SHP77 treated with DMSO at 0.1 percent for 48 hours (cell line): ENCODE measurements around the gene PPP2R2C.

Experiments
- DNase-seq: peaks from one replicate; lab custom pipeline; 2025; lab: John Stamatoyannopoulos, UW

Gene PPP2R2C

DNA sequence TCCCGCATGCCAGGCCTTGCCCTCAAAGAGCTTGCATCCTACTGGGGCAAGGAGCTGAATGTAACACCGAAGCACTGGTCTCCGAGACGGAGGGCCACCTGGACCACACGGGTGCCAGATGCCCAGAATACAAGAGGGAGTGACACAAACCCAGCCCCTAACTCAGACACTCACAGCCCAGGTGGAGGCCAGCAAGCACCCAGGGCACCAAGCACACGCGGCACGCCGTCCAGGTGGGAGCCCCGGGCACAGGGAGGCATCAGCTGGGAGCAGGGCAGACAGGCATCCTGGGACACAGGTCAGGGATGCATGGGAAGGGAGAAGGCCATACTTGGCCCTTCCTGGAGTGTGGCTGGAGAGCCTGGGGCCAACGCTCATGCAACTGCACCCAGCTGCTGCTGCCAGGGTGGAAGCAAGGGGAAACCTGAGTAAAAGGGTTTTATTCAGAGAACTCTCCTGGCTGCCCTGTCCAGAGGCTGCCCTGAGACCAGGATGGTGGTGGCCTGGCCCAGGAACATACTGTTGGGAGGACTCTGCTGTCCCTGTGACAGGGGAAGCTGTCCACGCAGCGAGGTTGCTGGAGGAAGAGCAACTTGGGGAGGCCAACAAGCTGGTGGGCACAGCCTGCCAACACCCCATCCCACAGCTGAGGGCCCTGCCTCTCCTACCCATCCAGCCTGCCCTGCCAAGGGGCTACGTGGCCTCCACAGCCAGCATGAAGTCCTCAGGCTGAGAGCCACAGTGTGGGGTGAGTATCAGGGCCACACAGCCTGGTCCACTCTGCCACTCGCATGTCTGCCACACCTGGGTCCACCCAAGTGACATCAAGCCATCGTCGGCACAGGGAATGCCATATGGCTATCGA lies 22.2 kb upstream of the PPP2R2C start:
- DNase-seq, result no peak

DNA sequence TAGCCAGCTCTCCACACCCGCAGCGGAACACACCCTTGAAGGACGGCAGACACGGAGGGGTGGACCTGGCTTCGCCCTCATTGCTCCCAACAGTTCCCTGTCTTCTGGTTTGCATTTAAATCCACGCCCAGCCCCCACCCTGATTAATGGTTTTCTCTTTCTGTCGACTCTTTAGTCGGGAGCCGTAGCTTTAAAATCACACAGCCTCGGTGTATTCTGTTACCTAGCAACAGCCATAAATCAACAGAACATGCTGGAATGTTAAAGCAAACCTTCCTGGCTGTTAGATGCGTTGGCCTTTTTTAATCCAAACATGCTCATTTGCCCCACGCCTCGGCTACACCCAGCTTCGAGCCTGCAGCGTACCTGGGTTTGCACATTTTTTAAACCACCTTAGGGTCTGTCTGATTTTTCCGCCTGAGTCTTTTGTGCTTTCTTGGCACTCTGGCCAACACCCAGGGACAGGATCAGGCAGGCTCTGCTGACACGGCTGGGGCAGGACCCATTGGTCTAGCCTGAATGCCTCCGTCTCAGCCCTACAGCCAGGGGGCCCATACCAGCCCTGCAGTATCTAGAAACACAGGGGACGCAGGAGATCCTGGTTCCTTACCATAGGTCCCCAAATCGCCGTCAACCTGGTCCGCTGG lies 21.4 kb upstream of the PPP2R2C start:
- no peak for DNase-seq

DNA sequence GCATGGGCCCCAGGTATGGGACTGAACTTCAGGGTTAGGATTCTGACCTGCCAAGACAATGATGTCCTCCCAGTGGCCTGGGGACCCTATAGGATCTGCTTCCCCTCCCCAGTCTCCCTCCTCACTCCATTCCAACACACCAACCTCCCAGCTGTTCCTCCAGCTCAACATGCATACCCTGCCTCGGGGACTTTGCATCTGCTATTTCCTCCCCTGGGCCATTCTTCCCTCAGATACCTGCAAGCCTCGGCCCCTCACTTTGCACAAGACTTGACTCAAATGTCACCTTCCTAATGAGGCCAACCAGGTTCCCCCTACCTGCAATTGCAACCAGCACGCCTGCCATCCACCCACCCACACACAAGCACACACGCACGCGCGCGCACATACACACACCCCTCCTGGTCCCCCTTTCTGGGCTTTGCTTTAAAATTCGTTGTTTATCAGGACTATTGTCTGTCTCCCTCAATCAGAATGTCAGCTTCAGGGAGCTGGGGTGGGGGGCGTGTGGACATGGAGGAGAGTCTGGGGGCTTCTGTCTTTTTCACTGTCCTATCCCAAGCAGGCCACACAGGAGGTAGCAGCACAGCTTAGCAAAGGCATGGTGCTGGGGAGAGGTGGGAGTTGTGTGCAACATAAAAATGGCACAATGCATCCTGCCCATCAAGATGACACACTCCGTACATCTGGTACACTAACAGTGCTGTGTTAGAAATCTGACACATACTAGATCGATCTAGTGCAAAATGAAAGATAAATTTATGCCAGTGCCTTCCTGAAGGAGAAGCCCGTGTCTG lies 20.6 kb upstream of the PPP2R2C start:
- no peak for DNase-seq

DNA sequence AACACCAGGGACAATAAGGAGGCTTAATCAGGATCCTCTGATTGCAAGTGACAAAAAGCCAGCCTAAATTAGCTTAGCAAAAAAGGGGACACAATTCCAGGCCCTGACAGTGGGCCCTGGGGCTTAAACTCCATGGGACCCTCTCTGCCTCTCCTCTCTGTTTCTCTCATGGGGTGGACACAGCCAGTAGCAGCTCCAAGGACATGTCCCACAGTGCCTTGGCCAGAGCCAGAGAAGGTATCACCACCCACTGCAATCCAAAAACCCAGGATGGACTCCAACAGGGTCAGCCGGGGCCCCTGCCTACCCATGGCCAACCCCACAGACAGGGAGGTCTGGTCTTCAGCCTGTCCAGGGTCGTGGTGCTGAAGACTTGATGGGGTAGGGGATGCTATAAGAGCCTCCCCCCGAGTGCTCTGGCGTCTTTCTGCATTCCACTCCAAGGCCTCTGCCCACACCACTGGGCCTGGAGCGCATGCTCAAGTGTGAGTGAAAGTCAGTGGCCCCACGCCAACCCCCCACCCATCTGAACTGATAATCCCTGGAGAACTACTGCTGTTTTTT lies 19.7 kb upstream of the PPP2R2C start:
- no peak for DNase-seq

DNA sequence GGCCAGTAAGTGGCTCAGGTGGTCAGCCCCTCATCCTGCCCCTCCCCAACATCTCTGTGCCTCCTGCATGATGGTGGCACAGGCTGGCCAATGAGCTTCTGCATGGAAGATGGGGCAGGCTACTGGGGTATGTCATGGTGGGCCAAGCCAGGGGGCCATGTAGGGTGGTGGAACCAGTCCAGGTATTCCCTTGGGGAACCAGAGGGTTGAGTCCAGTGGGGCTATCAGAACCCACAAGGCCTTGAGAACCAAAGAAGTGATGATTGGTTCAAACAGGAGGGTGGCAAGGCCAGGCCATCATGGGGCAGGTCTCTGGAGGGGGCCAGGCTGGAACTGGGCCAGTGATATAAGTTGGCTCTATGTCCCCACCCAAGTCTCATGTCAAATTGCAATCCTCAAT lies 18.8 kb upstream of the PPP2R2C start:
- no peak for DNase-seq

DNA sequence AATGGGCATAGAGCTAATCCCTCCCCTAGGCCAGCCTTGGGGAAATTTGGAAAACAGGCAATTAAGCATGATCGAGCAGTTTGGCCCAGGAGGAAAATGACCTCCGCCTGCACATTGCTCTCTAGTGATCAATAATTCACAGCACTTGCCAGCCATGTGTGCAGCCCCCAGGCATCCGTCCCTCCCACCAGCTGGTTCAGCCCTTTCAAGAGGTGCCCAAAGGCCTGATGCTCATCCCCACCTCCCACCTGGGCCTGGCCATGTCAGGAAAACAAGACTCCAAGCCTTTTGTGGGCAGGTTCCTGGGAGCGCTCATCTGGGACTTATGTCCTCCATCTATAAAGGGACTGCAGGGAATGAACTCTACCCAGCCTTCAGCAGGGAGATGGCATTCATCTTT lies 17.5 kb upstream of the PPP2R2C start:
- DNase-seq, result no peak

DNA sequence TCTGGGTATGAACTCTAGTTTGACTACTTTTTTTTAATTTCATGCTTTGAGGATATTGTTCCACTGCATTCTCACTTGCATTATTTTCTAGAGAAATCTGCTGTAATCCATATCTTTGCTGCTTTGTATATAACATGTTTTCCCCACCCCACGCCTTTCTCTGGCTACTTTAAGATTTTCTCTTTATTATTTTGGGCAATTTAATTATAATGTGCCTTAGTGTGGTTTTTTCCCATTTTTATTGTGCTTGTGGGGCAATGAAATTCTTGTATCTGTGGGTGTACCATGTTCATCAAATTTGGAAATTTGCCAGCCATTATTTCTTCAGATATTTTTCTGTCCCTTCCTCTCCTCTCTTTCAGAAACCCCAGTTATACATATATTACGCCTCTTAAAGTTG lies 15.1 kb upstream of the PPP2R2C start:
- no peak for DNase-seq

DNA sequence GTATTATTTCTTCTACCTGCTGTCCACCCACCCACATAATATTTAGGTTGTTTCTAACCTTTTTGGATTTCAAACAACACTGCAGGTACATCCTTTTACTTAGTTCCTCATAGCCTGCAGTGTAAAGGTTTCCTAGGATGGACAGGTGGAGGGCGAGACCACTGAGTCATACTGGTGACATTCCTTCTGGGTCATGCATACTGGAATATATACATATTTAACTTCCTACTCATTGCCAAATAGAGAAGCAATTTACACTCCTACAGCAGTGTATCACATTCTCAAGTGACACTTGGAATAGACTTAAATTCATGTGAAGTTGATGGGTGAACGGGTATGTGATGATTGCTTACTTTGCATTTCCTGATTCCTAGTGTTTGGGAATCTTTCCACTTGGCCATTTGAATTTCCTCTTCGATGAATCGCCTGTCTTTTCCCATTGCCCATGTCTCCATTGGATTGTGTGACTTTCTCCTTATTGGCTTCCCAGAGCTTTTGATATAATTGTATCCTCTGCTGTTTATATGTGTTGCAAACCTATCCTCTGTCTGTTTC lies 8.2 kb upstream of the PPP2R2C start:
- no peak for DNase-seq

DNA sequence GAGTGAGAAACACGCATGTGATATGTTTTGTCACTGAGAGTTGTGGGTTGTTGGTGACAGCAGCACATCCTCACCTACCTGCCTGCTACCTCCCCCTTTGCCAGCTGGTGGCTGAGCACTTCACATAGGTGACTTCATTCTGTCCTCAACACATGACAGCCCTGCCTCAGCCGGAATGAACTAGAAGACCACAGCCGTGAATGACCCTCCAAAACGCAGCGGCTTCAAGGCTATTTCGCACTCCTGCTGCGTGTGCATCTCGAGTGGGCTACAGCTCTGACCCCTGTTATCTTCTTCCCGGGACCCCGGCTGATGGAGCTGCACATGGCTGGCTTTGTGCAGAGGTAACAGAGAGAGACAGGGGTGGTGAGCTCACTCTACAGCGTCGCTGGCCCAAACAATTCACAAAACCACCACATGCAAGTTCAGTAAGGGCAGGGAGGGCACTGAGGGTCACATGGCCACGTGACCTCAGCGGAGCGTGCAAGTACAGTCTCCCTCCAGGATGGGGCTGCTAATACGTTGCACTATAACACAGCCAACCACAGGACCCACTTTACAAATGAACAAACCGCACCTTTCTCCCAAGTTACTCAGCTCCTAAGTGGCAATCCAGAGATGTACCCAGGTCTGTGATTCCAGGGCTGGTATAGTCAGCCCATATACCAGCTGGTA lies 6.3 kb upstream of the PPP2R2C start:
- no peak for DNase-seq

DNA sequence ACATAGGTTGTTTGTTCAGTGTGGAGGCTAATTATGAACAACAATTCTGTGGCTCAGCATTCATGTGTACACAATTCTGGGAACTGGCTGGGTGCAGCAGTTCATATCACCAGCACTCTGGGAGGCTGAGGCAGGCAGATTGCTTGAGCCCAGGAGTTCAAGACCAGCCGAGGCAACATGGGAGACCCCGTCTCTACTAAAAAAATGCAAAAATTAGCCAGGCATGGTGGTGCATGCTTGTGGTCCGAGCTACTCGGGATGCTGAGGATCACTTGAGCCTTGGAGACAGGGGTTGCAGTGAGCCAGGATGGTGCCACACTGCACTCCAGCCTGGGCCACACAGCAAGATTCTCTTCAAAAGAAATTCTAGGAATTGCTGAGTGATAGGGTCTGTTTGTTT lies 4.5 kb upstream of the PPP2R2C start:
- no peak for DNase-seq

DNA sequence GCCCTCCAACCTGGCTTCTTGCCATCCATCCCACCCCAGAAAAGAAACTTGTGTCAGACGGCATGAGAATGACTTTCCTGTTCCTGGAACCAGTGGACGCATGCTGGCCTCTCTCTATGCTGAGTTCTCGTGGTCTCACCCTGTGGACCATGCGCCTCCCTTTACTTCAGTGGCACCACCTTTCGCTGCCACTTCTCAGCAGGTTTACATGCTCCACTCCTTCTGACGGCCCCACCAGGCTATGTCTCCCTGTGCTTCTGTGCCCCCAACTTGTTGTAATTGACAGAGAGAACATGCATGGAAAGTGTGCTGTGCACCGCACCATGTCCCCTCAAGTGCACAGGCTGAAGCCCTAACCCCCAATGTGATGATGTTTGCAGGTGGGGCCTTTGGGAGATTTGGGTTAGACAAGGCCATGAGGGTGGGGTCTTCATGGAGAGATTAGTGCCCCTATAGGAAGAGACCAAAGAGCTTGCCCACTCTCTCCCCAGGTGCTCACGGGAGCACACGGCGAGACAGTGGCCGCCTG lies 3.1 kb upstream of the PPP2R2C start:
- no peak for DNase-seq

DNA sequence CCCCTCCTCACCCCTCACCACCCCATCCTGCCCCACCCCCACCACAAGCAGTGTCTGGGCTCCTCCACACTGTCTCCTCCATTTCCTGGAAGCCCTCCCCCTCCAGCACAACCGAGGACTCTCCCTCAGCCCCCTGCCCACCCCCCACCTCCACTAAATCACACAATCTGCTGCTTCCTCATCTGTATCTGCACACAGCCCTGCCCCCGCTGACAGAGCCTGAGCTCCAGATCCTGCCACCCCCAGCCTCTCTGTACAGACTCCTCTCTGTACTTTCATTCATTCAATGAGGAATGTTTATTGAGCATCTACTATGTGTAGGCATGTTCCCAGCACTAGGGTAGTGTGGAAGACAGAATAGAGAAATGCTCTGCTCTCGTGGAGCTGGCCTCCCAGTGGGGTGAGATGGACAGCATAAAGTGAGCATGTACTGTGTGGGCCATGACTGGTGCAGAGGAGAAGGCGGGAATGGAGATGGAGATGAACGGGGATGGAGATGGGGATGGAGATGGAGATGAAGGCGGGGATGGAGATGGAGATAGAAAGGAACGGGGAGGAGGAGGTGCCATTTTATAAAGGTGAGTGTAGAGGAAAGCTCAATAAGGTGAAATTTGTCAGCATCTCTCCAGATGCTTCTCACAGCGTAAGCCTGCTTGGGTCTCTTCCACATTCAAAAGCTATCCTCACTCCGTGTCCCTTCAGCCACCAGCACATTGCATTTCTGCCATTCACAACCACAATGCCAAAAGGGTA lies 2.5 kb upstream of the PPP2R2C start:
- DNase-seq, result no peak

DNA sequence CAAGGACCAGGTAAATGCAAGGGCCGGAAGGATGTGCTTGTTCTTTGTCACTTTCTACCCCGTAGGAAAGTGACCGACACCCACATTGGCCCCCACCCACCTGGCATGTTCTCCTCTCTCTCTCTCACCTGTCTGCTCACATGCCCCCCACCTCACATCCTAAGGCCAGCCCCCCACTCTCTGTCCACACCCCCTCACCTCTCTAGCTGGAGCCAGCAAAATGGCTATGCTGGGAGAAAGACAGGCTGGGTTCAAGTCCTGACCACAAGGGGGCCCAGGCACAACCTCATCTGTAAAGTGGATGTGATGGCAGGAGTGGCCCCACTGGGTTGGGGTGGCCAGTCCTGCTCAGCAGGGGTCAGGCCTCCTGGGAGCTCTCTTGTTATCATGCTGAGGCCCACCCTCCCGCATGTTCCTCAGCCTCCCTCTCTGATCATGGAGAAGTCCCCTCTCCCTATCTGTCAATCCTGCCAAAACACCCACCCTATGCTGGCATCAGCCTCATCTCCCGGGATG lies 1.7 kb upstream of the PPP2R2C start:
- DNase-seq, result no peak

DNA sequence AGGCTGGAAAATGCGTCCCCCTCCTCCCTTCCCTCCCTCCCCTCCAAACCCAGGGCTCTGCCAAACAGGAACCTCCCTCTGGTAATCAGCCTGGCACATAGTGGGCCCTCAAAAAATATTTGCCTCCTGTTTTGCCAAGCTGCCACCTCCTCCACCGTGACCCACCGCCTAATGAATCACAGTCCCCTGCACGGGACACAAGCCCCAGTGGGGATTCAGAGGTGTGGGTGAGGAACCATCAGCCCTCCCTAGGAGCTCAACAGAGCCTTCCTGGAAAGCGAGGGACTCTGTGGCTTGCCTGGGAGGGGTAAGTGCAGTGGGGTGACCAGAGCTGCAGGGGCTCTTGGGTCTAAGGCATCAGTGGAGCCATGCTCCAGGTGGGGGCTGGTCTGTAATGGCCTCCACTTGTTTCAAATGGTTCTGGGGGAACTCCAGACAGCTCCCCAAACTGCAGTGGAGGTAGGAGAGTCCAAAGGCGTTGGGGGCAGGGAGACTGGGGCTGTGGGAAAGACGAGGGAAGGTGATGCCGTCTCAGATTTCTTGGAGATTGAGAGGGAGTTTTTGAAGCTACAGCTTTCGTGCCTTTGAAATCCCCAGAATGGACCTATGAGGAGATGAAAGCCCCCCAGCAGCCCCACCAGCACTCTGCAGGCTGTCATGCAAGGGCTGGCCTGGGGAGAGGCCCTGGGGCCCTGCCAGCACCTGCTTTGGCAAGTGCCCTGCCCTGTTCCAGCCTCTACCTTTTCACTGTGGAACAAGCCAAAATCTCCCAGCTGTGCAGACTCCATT lies 1.0 kb upstream of the PPP2R2C start:
- DNase-seq, result no peak

DNA sequence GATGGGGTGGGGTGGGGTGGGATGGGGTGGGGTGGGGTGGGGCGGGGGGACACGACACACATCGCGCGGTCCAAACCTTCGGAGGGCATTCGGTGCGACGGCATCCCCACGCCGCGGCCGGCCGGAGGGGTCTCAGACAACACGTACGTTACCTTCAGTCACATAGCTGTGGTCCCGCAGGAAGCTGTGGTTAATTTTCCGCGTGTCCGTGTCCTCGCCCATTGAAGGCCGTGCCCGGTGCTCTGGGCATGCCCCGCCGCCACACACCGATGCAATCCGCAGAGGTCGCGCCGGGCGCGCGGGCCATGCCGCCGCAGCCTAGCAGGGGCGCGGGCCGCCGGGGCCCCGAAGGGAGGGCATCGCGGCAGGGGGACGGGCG lies 417 bp downstream of the PPP2R2C start:
- no peak for DNase-seq

DNA sequence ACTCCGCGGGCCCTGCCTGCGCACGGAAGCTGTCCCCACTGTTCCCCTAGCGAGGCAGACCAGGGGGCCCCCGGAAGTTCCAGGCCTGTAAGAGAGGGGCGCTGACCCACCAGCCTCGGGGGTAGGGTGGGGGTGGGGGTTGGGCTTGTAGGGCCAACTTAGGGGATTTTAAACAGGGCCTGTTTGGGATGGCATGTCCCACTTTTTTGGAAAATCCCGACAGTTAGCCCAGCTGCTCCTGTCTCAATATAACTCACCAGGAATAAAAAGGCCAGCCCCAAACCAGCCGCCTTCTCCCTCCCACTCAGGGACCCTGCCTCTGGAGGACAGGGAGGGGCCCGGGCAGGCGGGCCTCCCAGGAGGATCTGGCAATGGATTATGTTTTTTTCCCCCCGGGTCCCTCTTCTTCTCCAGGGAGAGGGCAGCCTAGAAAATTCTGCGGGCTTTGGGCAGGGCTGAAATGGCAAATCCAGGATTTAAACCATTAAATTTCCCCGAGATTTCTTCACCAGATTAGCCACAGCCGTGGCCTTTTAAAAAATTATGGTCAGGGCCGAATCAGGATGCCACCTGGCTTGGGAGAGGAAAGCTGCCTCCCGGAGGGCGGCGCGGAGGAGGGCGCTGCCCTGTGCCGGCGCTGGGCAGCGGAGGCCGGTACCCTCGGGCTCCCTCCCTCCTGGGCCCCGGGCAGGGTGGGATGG lies 957 bp downstream of the PPP2R2C start:
- no peak for DNase-seq

DNA sequence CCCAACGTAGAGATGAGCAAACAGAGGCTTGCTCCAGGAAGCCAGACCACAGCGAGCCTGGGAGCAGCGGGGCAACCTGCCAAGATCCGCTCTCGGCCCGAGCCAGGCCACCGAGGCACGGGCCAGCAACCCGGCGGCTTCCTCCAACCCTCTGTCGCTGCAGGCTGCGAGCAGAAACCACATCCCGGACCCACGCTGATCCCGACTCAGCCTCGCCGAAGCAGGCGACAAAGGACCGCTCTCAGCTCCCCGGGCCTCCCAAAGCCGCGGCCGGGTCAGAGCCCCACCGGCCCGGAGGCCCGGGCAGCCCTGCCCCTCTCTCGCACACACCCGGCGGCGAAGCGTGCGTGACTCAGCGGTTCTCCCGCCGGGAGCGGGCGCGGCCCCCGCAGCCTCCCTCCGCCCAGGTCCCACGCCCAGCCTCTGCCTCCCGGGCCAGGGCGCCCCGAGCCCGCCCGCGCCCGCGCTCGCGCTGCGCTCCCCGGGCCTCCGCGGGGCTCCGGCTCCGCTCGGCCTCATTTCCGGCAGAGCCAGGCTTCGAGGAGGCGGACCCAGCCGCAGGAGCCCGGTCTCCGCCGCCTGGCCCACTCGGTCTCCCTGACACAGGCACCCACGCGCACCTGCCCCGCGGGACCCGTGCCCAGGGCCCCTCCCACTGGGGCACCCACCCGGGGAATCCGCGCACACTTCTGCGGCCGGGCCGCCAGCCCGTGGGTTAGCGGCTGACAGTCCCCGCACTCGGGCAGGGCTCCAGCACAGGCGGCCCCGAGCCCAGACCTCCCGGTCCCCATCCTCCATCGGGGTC lies 1.7 kb downstream of the PPP2R2C start:
- no peak for DNase-seq

DNA sequence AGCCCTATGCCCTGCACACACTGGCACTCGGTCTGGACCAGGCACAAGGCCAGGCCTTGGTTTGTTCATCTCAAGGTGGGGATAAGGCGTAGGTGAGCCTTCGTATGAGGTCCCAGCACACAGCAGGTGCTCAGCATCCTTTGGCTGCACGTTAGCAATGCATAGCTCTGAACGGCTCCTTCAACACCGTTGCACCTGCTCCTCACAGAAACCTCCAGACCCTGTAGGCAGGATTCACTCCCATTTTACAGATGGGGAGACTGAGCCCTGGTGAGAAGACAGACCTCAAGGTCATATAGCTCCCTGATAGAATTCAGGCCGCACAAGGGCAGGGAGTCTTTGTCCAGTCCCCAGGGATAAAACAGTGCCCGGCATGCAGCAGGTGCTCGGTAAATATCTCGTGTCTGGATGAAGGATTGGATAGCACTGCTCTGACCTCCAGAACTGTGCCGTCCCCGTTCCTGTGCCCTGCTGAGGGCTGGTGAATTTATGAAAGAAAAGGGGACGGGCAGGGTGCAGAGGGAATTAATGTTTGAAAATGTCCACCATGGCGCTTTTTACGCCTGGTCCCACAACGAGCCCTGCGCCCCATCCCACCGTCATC lies 2.4 kb downstream of the PPP2R2C start:
- no peak for DNase-seq
